ENCODE results near the gene TINAG.

The TINAG gene

DNA sequence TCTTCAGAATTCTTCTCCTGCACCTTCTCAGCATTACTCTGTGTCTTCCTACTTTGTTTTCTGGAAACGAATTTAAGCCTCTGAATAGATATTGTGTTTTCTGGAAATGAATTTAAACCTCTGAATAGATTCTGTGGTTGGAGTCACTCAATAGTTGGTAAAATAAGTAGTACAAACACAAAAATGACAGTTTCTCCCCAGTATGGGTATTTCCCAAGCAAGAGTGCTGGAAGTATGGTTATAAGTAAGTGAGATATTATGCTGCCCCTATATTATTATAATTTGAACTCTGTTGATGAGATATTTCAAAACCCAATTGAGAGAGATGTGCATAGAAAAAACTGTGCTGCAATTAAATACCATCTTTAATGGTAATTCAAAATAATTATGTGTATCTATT lies 94.9 kb downstream of the TINAG start:
- TF ChIP-seq POU2F2 (IDR thresholded peaks at IDR 0.05; ENCODE audit: low read depth, low read length): no peak
- TF ChIP-seq POLR2AphosphoS5 (IDR thresholded peaks at IDR 0.05; ENCODE audit: low read depth, low read length): no peak
- no peak for TF ChIP-seq TAF1 (IDR thresholded peaks at IDR 0.05; ENCODE audit: low read depth, low read length)
- TF ChIP-seq PAX5 (IDR thresholded peaks at IDR 0.05; ENCODE audit: insufficient read depth, low read length, severe bottlenecking): no peak
- no peak for TF ChIP-seq SPI1 (IDR thresholded peaks at IDR 0.05; ENCODE audit: low read depth, low read length)
- TF ChIP-seq POLR2A (IDR thresholded peaks at IDR 0.05; ENCODE audit: low read depth, low read length): no peak
- DNase-seq (ENCODE audit: insufficient read length, low spot score) (no peak), FAIRE-seq (no peak)

DNA sequence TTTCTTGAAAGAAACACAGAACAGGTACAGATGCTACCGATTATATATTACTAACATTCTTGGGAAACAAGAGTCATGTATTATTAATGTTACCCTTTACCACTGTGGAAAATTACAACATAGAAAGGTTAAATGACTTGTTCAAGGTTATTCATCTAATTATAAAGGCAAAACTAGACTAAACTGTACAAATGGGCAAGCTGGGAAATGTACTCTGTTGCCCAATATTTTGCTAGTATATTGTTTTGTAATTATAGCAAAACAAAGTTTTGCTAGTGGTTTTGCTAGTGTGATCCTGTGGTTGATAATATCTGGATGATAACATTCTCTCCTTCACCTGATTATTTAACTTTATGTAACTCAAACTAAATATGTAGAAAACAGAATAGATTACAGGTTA lies 96.5 kb downstream of the TINAG start:
- DNase-seq (ENCODE audit: insufficient read length, low spot score) (no peak), FAIRE-seq (no peak)
- TF ChIP-seq TAF1 (IDR thresholded peaks at IDR 0.05; ENCODE audit: low read depth, low read length) (no peak), POLR2A (IDR thresholded peaks at IDR 0.05; ENCODE audit: low read depth, low read length) (no peak), POLR2AphosphoS5 (IDR thresholded peaks at IDR 0.05; ENCODE audit: low read depth, low read length) (no peak), POU2F2 (IDR thresholded peaks at IDR 0.05; ENCODE audit: low read depth, low read length) (no peak), PAX5 (IDR thresholded peaks at IDR 0.05; ENCODE audit: insufficient read depth, low read length, severe bottlenecking) (no peak), SPI1 (IDR thresholded peaks at IDR 0.05; ENCODE audit: low read depth, low read length) (no peak)

DNA sequence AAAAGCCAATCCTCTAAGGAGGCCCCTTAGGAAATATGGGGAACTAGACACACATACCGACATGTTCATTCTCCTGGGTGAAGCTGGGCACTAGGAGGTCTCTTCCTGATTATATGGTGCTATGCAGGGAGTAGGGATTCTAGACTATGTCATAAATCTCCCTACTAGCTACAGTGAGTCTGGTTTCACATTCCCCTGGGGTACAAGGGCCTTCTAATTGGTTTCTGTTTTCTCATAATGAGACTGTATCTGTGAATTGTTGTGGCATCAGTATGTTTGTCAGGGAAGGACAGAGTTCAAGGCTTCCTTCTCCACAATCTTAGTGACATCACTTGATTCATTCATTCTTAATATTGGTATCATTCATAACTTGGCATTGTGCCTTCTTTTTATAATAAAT lies 103.5 kb downstream of the TINAG start:
- TF ChIP-seq TAF1 (IDR thresholded peaks at IDR 0.05; ENCODE audit: low read depth, low read length) (no peak), POU2F2 (IDR thresholded peaks at IDR 0.05; ENCODE audit: low read depth, low read length) (no peak), POLR2A (IDR thresholded peaks at IDR 0.05; ENCODE audit: low read depth, low read length) (no peak), POLR2AphosphoS5 (IDR thresholded peaks at IDR 0.05; ENCODE audit: low read depth, low read length) (no peak), SPI1 (IDR thresholded peaks at IDR 0.05; ENCODE audit: low read depth, low read length) (no peak), PAX5 (IDR thresholded peaks at IDR 0.05; ENCODE audit: insufficient read depth, low read length, severe bottlenecking) (no peak)
- DNase-seq (ENCODE audit: insufficient read length, low spot score) (no peak), FAIRE-seq (no peak)

DNA sequence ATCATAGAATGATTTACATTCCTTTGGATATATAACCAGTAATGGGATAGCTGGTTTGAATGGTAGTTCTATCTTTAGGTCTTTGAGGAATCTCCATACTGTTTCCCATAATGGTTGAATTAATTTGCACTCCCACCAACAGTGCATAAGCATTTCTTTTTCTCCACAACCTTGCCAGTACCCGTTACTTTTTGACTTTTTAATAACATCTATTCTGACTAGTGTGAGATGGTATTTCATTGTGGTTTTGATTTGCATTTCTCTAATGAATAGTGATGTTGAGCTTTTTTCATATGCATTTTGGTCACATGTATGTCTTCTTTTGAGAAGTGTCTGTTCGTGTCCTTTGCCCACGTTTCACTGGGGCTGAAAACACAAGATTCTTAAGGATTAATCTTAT lies 107.3 kb downstream of the TINAG start:
- no peak for DNase-seq (ENCODE audit: insufficient read length, low spot score)
- FAIRE-seq: no peak
- TF ChIP-seq SPI1 (IDR thresholded peaks at IDR 0.05; ENCODE audit: low read depth, low read length) (no peak), POU2F2 (IDR thresholded peaks at IDR 0.05; ENCODE audit: low read depth, low read length) (no peak), PAX5 (IDR thresholded peaks at IDR 0.05; ENCODE audit: insufficient read depth, low read length, severe bottlenecking) (no peak), POLR2AphosphoS5 (IDR thresholded peaks at IDR 0.05; ENCODE audit: low read depth, low read length) (no peak), TAF1 (IDR thresholded peaks at IDR 0.05; ENCODE audit: low read depth, low read length) (no peak), POLR2A (IDR thresholded peaks at IDR 0.05; ENCODE audit: low read depth, low read length) (no peak)

DNA sequence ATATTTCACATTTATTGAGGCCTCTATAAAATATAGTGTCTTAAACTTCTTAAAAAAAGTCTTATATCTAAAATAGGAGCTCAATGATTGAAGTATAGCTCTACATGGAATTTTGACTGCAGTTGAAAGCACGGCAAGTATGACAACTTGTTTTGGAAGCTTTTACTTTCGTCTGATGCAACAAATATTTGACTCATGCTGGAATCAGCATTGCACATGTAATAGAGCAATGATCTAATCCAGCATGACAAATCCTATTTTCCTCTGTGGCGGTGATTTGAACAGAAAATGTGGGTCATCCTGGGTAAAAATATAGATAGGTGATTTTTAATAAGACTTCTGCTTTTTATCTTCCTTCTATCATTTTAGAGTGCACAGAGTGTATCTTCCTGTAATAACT lies 111.6 kb downstream of the TINAG start:
- DNase-seq (ENCODE audit: insufficient read length, low spot score) (no peak), FAIRE-seq (no peak)
- TF ChIP-seq SPI1 (IDR thresholded peaks at IDR 0.05; ENCODE audit: low read depth, low read length) (no peak), PAX5 (IDR thresholded peaks at IDR 0.05; ENCODE audit: insufficient read depth, low read length, severe bottlenecking) (no peak), TAF1 (IDR thresholded peaks at IDR 0.05; ENCODE audit: low read depth, low read length) (no peak)

DNA sequence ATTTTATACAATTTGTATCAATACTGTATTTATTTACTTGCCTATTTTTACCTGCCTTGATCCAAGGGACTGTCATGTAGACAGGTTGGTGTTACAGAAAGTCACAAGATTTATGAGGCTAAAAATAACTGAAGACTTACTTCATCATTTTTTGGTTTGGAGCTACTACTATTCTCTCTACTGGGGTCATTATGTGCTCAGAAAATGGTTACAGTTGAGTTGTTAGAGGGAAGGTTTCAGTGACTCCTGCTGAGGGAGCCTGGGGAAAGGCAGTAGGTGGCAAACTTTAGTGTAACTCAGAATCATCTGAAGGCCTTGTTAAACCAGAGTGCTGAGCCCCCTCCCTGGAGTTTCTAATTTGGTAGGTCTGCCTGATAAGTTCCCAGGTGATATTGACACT lies 118.8 kb downstream of the TINAG start:
- no peak for DNase-seq (ENCODE audit: insufficient read length, low spot score)
- TF ChIP-seq SPI1 (IDR thresholded peaks at IDR 0.05; ENCODE audit: low read depth, low read length) (no peak), PAX5 (IDR thresholded peaks at IDR 0.05; ENCODE audit: insufficient read depth, low read length, severe bottlenecking) (no peak), POLR2AphosphoS5 (IDR thresholded peaks at IDR 0.05; ENCODE audit: low read depth, low read length) (no peak), TAF1 (IDR thresholded peaks at IDR 0.05; ENCODE audit: low read depth, low read length) (no peak), POLR2A (IDR thresholded peaks at IDR 0.05; ENCODE audit: low read depth, low read length) (no peak), POU2F2 (IDR thresholded peaks at IDR 0.05; ENCODE audit: low read depth, low read length) (no peak)
- no peak for FAIRE-seq

DNA sequence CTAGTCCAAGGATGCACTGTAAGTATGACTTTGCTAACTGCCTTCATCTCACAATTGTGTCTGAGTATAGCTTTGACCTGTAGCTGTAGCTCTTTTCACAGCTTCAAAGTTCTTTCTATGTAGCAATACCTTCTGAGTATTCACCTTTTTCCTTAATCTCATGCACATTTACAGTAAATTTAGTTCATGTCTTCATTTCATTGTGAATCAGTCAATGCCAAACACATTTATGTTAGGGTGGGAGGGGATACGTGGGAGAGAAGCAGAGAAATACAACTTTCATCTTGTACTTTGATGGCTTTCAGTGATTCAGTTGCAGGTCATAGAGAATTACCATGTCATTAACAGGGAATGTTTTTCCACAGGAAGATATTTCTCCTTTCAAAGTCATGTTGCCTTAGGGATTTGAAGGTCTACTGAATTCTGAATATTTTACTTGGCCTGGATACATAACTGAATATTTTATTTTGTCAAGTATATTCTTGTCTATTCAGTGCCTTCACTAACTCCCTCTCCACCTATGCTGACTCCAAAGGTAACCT lies 119.2 kb downstream of the TINAG start:
- FAIRE-seq: no peak
- TF ChIP-seq POLR2AphosphoS5 (IDR thresholded peaks at IDR 0.05; ENCODE audit: low read depth, low read length): no peak
- TF ChIP-seq PAX5 (IDR thresholded peaks at IDR 0.05; ENCODE audit: insufficient read depth, low read length, severe bottlenecking): no peak
- no peak for TF ChIP-seq TAF1 (IDR thresholded peaks at IDR 0.05; ENCODE audit: low read depth, low read length)
- no peak for TF ChIP-seq SPI1 (IDR thresholded peaks at IDR 0.05; ENCODE audit: low read depth, low read length)
- TF ChIP-seq POU2F2 (IDR thresholded peaks at IDR 0.05; ENCODE audit: low read depth, low read length): no peak
- TF ChIP-seq POLR2A (IDR thresholded peaks at IDR 0.05; ENCODE audit: low read depth, low read length): no peak
- no peak for DNase-seq (ENCODE audit: insufficient read length, low spot score)

DNA sequence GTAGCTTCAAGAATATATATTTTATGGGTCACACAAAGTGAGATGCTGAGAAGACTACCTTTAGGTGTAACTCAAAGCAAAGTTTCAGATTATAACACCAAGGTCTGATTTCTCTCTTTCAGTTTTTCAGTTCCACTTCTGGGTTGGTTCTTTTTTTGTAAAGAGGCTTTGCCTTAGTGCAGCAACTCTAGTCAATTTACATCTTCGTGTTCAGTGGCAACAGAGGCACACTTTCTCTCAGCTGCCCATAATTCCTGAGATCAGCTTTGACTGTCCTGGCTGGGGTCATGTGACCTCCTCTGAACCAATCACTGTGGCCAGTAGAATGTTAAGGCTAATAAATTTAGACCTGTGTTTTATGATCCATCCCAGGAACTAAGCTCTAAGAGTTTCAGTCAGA lies 120.2 kb downstream of the TINAG start:
- FAIRE-seq (peak; percentile 86), DNase-seq (ENCODE audit: insufficient read length, low spot score) (peak; percentile 4)
- no peak for TF ChIP-seq TAF1 (IDR thresholded peaks at IDR 0.05; ENCODE audit: low read depth, low read length)
- TF ChIP-seq POLR2A (IDR thresholded peaks at IDR 0.05; ENCODE audit: low read depth, low read length): no peak
- TF ChIP-seq POU2F2 (IDR thresholded peaks at IDR 0.05; ENCODE audit: low read depth, low read length): no peak
- TF ChIP-seq SPI1 (IDR thresholded peaks at IDR 0.05; ENCODE audit: low read depth, low read length): peak; percentile 74

DNA sequence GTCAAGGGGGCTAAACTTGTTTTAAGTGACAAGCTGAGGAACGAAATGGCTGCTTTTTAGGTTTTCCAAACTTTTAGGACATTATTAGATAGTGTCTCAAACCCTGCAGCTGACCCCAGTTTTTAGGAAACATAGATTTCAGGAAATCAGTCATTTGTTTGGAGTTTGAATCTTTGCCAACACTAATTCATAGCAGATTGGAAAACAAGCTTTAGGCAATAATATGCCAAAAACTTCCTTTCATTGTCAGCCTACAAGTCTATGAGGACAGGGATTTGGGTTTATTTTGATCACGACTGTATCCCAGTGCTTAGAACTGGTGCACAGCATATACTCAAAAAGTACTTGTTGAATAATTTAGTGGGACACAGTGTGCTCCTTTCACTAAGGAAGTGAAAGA lies 123.2 kb downstream of the TINAG start:
- no peak for DNase-seq (ENCODE audit: insufficient read length, low spot score)
- FAIRE-seq: no peak
- TF ChIP-seq SPI1 (IDR thresholded peaks at IDR 0.05; ENCODE audit: low read depth, low read length): peak; percentile 82
- no peak for TF ChIP-seq PAX5 (IDR thresholded peaks at IDR 0.05; ENCODE audit: insufficient read depth, low read length, severe bottlenecking)

Measured in GM12891 (cell line).